Stimulated activated CD4-positive, alpha-beta T cell treated with anti-CD3 and anti-CD28 coated beads, Interleukin-4, amount 100 ng/mL, for 48 hours (primary cell): ENCODE results near the gene UTF1.

Experiments used
- DNase-seq, 2 donors: peaks; one replicate each; pipeline ENCODE4 v3.0.0-alpha.2; 2020; ENCODE audit warnings: low read depth in 2 of 2

The UTF1 gene, protein sequence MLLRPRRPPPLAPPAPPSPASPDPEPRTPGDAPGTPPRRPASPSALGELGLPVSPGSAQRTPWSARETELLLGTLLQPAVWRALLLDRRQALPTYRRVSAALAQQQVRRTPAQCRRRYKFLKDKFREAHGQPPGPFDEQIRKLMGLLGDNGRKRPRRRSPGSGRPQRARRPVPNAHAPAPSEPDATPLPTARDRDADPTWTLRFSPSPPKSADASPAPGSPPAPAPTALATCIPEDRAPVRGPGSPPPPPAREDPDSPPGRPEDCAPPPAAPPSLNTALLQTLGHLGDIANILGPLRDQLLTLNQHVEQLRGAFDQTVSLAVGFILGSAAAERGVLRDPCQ

DNA sequence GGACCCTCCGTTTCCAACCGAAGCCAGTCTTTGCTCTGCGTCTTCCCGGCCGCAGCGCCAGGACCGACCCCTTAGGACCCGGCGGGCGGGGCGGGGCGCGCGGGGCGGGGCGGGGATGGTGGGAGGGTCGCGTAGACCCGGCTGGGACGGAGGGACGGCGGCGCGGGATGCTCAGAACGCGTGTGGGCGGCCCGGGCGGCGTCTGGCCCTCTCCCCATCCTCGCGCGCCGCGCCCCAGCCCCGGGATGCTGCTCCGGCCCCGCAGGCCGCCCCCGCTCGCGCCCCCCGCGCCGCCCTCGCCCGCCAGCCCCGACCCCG is at the start of gene UTF1:
Gene UTF1 (plus strand): TSS at position 174 of the 318 bp plus-strand sequence. CDS start 72 bp downstream, at position 246.
- DNase-seq: no peak

DNA sequence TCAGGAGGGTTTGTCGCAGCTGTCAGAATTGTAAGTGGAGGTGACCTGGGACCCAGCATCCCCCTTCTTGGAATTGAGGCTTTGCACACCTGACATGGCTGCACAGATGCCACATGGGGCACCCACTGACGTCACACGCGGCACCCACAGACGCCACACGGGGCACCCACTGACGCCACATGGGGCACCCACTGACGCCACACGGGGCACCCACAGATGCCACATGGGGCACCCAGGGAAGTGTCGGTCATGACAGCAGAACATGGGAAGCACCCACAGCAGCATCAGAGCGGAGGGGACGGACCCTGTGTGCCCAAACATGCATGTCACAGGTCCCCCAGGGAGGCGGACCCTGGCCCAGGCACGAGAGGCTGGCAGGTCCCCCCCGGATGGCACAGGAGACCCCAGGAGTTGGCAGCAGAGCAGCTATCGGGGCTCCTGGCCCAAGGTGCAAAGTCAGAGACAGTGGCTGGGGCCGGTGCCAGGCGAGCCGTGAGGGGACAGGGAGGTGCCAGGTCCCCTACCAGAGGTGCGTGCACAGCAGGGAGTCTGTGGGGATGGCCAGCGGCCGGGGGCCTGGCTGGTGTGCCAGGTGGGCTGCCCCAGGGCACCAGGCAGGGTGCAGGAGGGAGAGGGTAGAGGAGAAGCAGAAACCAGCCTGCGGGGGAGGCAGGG is 48.9 kb upstream of the UTF1 start:
- DNase-seq: no peak

DNA sequence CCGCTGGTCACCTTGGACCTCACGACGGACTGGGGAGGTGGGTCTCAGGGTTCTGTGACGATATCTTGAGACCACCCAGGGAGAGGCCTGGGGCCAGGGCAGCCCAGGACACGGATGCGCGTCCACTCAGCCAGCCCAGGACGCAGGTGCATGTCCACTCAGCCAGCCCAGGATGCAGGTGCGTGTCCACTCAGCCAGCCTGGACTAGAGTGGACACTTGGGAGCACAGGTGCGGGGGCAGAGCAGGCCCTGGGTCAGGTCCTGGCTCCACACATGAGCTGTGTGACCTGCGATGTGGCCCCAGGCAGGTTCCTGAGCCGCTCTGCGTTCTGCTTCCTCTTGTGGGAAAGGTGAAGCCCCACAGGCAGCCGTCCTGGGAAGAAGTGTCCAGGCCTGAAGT is 47.8 kb upstream of the UTF1 start:
- DNase-seq: no peak

DNA sequence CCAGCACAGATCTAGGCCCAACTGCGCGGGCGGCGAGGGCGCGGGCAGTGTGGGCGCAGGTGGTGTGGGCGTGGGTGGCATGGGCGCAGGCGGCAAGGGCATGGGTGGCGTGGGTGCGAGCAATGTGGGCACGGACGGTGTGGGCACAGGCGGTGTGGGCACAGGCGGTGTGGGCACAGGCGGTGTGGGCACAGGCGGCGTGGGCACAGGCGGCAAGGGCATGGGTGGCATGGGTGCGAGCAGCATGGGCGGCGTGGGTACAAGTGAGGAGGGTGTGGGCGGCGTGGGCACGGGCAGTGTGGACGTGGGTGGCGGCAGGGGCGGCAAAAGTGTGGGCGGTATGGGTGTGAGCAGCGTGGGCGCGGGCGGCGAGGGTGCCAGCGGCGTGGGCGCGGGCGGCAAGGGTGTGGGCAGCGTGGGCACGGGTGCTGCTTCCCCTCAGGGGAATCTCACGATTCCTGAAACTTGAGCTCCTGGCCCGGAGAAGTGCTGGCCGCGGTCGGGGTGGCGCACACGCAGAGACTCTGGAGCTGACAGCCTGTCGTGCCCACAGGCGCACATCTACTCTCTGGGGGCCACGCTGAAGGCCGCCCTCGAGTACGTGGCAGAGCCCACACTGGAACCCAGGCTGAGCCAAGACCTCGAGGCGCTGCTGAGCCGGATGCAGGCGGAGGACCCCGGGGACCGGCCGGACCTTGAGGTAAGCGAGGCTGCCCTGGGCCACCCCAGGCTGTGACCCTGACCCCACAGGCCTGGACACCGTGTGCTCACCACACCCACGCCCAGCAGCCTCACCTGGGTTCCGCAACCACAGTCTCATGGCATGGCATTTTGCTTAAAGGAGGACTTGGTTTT is 47.0 kb upstream of the UTF1 start:
- DNase-seq: no peak

DNA sequence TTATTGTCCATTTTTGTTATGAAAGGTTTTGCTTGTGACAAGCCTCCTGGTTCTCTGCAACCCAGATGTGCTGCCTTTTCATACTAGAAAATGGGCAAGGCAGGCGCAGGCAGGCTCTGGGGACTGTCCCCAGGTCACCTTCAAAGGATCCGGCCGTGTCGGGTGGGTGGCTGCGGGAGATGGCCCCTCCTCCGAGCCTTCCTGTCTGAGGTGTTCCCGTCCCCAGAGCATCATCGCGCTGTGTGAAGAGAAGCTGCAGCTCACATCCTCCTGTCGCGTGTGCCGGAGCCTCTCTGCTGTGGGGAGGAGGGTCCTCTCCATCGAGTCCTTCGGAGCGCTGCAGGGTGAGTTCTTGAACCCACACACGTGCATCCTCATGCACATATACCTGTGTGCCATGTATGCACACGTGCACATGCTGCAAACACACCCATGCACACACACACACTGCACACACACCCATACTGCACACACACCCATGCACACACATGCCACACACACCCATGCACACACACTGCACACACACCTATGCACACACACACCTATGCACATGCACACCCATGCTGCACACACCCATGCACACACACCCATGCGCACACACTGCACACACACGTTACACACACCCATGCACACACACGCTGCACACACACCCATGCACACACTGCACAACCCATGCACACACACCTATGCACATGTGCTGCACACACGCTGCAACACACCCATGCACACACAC is 46.2 kb upstream of the UTF1 start:
- no peak for DNase-seq

DNA sequence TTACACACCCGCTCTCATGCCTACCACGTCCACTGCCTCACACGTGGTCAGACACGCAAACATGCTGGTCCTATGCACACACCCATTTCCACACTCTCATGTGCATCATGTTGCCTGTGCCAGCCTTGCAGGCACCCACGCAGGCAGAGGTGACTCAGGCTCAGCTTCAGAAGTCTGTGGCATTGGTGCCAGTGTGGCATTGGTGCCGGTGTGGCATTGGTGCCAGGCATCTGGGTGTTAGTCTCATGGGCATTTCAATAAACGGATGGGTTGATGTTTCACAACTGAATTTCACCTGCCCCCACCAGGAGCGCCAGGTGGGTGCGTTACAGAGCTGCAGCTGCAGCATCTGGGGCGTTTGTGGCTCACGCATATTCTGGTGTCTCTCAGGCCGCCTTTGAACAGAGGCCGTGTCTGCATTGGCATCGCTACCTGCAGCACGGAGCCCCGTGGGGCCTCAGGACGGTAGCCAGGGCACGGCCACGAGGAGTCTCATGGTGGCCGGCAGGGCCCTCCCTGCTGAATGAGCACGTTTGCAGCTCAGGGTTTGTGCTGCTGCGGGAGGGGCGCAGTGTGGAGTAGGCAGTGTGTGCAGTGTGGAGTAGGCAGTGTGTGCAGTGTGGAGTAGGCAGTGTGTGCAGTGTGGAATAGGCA is 45.3 kb upstream of the UTF1 start:
- no peak for DNase-seq

DNA sequence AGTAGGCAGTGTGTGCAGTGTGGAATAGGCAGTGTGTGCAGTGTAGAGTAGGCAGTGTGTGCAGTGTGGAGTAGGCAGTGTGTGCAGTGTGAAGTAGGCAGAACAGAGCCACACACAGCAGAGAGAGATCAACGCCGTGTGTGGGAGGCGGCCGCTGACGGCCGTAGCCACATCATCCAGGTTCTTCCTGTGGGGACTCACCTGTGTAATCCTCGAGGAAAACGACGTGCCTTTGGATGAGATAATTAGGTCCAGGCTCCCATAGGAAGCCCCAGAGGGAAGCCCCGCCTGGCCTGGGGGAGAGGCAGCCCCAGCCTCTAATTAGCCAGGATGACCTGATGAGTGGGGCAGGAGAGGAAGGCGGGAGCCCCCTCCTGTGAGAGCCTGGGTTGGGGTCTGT is 44.6 kb upstream of the UTF1 start:
- no peak for DNase-seq

DNA sequence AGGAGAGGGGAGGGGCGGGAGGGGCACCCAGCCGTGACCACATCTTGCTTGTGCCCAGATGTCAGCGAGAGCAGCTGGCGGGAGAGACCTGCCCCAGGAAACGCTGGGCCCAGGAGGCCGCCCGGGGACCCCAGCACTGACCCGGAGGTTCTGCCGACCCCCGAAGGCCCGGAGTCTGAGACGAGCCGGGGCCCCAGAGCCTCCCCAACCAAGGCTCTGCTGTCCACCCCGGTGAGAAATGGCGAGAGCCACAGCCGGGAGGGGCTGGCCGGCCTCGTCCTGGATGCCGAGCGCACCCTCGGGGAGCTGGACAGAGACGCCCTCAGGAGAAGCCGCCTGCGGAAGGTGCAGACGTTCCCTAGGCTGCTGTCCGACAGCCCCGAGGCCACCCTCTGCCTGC is 44.1 kb upstream of the UTF1 start:
- DNase-seq: no peak

DNA sequence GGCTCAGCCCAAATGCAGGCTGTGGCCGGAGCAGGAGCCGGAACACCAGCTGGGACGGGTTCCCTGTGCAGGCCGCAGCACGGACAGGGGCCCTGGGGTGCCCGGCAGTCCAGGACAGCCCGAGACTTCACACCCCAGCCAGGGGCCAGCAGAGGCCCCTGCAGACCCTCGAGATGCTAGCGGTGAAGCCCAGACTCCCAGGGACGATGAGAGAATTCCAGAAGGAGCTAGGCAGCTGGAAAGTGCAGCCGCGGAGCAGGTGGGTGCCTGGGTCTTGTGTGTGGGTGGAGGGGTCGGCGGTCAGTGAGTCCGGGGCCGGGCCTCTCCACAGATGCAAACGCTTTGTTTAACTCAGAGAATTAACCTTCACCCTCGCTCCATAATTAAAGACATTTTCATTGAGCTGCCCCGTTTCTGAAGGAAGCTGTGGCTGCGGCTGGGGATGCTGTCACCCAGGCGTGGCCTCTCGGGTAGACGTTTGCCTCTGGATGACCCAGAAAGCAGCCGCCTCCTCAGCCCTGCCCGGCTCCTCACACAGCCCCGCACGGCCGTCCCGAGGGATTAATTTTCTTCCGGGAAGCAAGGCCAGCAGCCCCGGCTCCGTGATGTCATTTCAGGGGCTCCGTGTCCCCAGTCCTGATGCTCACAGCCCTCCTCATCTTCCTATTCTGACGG is 43.5 kb upstream of the UTF1 start:
- DNase-seq: no peak

DNA sequence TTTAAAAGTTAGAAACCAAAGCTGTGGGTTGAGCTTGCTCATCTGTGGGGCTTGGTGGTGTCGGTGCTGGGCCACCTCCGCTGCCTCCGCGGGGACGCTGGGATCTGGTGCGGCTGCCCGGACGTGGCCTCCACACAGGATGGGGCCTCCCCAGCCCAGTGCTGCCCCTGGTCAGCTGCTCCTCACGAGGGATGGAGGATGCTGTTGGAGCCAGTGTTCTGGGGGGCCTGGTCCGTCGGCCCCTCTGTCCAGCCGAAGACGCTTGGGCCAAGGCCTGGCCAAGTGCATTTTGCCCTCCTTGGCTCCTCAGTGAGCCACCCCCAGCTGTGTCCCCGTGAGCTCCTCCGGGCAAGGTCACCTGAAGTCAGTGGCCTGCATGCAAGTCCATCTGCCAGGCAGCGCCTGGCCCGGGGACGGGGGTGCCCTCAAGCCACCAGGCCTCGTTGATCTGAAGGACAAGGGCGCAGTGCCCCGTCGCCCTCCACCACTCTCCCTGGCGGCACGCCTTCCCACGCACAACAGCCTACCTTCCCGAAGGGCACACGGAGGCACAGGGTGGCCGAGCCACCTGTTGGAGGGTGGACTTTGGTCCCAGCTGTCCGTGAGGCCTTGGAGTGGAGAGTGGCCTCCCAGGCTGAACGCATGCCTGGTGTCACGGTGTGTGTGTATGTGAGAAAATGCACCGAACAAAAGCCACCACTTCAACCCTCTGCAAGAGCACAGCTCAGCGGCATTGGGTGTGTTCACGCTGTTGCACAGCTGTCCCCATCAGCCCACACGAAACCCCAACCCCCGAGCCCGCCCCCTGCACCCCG is 42.7 kb upstream of the UTF1 start:
- DNase-seq: no peak

DNA sequence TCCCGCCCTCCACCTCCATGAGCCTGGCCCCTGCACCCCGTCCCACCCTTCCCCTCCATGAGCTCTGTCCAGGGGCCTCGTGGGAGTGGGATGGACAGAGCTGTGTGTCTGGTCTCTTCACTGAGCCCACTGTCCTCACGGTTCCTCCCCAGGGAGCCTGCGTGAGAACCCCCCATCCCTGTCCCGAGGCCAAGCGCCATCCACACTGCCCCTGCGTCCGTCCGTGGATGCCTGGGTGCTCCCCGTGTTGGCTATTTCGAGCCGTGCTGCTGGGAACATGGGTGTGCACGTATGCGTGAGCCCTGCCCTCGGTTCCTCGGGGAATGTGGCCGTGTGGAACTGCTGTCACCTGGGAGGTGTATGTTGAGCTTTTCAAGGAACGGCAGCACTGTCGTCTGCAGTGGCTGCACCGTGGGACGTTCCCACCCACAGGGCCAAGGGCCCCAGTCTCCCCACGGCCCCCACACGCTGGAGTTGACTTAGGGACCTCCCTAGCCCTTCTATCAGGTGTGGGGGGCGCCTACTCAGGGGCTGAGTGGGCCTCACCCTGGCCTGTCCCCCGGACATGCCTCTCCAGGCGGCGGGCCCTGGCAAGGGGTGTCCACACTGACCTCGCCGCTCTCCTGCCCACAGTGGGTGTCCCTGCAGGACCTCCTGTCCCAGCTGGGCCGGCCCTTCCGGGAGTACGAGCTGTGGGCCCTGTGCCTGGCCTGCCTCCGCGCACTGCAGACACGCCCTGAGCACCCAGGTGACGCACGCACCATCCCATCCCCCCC is 41.9 kb upstream of the UTF1 start:
- no peak for DNase-seq

DNA sequence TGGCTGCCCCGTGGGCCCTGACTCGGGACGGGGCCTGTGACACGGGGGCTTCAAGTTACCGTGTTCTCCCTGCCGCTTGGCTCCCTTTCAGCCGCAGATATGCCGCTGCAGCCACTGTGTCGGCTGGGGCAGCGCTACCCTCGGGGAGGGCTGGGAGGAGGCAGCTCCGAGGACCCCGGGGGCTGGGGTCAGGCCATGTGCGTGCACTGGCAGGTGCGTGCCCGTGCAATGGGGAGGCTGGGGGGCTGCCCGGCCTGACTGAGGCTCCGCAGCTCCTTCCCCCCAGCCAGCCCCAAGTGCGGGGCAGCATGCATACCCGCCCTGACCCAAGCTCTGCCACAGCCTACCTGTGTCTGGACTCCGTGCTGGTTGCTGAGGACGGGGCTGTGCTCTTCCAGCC is 40.8 kb upstream of the UTF1 start:
- DNase-seq: no peak

DNA sequence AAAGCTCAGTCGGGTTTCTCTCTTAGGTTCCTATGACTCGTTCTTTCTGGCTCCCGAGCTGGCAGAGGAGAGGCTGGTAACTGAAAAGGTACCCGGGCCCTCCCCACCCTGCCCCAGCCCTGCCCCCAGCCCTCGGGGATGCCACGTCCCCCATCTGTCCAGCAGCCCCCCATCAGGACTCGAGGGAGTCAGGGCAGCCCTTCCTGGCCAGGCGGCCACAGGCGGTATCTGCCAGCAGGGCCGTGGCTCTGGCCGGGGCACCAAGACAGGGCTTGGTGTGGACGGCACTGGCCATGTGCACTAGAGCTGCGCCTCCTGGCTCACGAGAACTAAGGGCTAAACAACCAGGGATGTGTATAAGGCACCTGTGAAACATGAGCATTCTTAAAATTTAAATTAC is 40.3 kb upstream of the UTF1 start:
- no peak for DNase-seq

DNA sequence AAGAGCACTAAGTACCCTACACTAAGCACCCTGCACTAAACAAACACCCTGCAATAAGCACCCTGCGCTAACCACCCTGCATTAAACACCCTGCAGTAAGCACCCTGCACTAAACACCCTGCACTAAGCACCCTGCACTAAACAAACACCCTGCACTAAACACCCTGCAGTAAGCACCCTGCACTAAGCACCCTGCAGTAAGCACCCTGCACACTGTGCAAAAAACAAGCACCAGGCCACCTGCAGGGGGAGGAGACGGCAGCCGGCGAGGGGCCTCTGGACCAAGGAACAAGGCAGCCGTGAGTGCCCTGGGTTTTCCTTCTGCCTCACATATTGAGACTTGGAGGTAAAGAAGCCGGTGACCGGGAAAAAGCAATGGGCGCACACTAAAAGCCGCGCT is 39.8 kb upstream of the UTF1 start:
- DNase-seq: no peak

DNA sequence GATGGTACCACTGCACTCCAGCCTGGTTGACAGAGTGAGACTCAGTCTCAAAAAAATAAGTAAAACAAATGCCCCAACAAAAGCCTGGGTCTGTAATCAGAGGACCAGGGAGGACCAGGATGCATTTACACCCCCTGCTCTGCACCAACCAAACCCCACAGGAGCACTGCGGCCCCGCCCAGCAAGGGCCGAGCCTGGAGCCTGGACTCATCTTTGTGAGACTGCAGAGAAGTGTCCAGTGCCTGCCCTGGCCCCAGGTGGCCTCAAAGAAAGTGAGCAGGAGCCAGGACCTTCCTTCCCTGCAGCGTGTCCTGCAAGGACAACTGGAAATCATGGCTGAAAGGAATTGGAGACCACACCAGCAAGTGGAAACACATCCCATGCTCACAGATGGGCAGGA is 38.4 kb upstream of the UTF1 start:
- no peak for DNase-seq

DNA sequence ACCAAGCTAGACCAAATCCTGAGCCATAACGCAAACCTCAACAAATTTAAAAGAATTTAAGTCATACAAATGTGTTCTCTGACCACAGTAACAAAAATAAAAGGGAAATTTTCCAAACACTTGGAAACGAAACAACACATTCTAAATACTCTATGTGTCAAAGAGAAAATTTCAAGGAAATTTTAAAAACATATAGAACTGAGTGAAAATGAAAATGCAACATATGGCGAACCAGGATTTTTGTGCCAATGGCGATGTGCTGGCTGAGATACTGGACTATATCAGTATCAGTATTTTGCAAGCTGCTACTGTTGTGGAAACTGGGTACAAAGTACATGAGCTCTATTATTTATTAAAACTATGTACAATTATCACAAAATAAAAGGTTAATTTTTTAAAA is 35.9 kb upstream of the UTF1 start:
- DNase-seq: no peak

DNA sequence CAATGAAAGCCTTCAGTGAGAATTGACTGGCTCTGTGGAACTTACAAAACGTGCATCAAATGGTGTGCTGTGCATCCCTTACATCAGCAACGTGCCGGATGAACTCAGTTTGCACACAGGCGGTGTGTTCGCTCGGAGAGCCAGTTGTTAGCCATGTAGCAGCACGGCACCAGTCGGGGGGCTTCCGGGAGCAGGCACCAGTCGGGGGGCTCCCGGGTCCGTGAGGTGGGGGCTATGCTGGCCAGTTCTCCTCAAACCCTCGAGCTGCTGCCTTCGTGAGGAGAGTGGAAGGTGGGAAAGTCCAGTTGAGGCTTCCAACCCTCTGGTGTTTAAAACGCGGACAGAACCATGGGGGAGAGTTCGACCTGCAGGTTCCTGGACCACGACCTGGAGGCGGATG is 34.9 kb upstream of the UTF1 start:
- no peak for DNase-seq

DNA sequence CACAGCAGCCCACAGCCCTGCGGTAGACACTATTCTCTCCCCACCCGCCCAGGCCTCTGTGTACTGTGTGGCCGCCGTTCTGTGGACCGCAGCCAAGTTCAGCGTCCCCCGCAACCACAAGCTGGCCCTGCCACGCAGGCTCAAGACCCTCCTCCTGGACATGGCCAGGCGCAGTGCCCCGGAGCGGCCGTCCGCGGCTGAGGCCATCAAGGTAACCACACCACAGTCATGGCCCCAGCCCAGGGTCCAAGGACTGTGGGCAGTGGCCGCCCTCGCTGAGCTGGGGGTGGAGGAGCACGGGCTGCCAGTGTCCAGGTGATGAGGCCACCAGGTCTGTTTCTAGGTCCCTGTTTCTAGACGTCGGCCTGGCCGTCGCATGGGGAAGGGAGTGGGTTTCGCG is 34.4 kb upstream of the UTF1 start:
- DNase-seq: no peak

DNA sequence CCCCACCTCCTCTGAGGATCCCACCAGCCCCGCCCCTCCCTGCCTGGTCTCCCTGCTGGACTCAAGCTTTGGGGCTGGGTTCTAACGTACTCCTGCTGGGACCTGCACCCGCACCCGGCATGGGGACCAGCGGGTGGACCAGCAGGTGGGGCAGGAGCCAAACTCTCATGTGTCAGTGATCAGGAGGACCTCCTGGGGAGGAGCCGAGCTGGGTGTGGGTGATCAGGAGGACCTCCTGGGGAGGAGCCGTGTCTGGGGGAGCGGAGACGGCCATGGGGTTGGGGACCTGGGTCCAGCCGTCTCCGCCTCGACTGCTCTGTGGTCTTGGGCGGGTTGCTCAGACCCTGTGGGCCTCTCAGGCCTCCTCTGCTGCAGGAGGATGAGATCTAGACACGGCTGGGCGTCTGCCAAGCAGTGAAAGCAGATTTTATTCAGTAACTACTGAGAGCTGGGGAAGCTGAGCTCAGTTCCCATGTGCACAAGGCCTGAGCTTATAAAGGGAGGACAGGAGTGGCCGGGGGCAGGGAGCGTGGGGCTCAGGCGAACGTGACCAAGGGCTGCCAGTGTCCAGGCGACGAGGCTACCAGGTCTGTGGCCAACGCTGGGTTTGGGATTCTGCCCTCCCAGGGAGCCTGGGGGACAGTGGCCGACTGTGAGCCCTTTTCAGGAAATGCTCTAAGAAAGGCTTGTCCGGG is 33.6 kb upstream of the UTF1 start:
- no peak for DNase-seq
